Peyer's patch (tissue), 4 donors: ENCODE results near the gene TCF3. TPM values are rescaled to one million over a fixed set of nuclear protein-coding genes. Genes with fewer than 3 reads are reported as not detected.

Experiments
- DNase-seq, 3 donors: peaks; one replicate each; pipeline ENCODE4 v3.0.0-alpha.2; 2017 to 2019
- H3K27ac ChIP-seq, 4 donors: fragments of 200-600 bp; sonication (generic); one replicate each; pipeline ENCODE4 v1.5.1; 2016 to 2019
- H3K27me3 ChIP-seq, 2 donors: fragments of 200-600 bp; sonication (generic); one replicate each; pipeline ENCODE4 v1.5.1; 2019
- H3K36me3 ChIP-seq, 3 donors: fragments of 200-600 bp; sonication (generic); one replicate each; pipeline ENCODE4 v1.5.1; 2016 to 2019
- H3K4me1 ChIP-seq, 4 donors: fragments of 200-600 bp; sonication (generic); one replicate each; pipeline ENCODE4 v1.5.1; 2016 to 2019
- H3K4me3 ChIP-seq, 4 donors: fragments of 200-600 bp; sonication (generic); 1 replicate in 3 of 4; 2 replicates in 1 of 4; pipeline ENCODE4 v1.5.1; 2016 to 2019; ENCODE audit warnings: mild to moderate bottlenecking in 1 of 4
- H3K9me3 ChIP-seq, 4 donors: fragments of 200-600 bp; sonication (generic); one replicate each; pipeline ENCODE4 v1.5.1; 2016 to 2019; ENCODE audit warnings: mild to moderate bottlenecking in 1 of 4
- CTCF ChIP-seq, 6 experiments: fragments of 450-650 bp in 4 of 6; fragments of 200-600 bp in 2 of 6; sonication (generic) in 1 of 6; IDR thresholded peaks; one replicate each; pipeline ENCODE4 v1.5.1; 2017 to 2019; ENCODE audit warnings: antibody characterized with exemption in 6 of 6, mild to moderate bottlenecking in 3 of 6, moderate library complexity in 1 of 6
- POLR2A ChIP-seq, 2 donors: fragments of 450-650 bp; IDR thresholded peaks; one replicate each; pipeline ENCODE4 v1.5.1; 2017; ENCODE audit warnings: antibody characterized with exemption in 2 of 2, mild to moderate bottlenecking in 2 of 2, moderate library complexity in 2 of 2
- total RNA-seq, 4 donors: library from RNA; depleted of rRNA; stranded (reverse); fragments of >200 nt; gene quantifications; one replicate each; pipeline ENCODE4 v1.1.0, GENCODE V29; 2016

Gene TCF3
- total RNA-seq, 4 donors from 2014 or later, result 49.2 to 112 (median 80.3) TPM

DNA sequence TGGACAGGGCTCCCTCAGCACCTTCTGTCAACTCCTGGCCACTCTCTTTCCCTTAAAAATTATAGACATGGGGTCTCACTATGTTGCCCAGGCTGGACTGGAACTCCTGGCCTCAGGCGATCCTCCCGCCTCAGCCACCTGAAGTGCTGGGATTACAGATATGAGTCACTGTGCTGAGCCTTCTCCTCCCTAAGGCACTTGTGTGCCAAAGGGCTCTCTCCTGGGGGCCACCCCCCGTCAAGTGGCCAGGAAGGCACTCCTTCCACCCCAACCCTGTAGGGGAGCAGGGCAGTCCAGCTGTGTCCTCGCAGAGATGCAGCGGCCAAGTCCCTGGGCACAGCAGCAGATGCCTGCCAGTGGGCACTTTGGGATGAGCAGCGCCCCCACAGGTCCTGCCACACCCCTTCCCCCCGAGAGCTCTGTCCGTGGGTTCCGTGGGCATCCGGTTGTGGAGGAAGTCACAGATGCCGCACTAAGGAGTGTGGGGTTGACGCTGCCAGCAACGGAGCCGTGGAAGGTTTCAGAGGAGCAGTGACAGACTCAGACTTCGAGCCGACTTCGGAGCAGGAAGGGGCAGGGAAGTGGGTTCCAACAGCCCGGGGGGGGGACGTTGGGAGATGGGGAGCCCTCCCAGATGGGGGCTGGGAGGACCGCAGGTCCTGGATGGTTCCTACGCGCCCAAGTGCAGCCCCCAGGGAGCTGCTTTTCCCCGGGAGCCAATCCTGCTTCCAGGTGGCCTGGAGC, 43.9 kb downstream of the TCF3 start:
- peaks cover 0 to 41% (median 0%) of the 10 kb centered on the region in 3 donors for H3K36me3 ChIP-seq
- H3K27ac ChIP-seq, result peak overlapping the region in 2 of 4 donors; percentile 55 to 64
- no peaks in the 10 kb centered on the region for H3K9me3 ChIP-seq
- peak overlapping the region in 3 of 4 donors; percentile 9 to 27 (median 20) for H3K4me3 ChIP-seq
- DNase-seq, result peak in 2 of 3 donors; percentile 44 to 59
- no peak for TF ChIP-seq POLR2A (IDR thresholded peaks at IDR 0.05)
- TF ChIP-seq CTCF (IDR thresholded peaks at IDR 0.05), result no peak
- H3K27me3 ChIP-seq, result no peaks in the 10 kb centered on the region
- peaks cover 0 to 24% (median 21%) of the 10 kb centered on the region in 4 donors for H3K4me1 ChIP-seq

DNA sequence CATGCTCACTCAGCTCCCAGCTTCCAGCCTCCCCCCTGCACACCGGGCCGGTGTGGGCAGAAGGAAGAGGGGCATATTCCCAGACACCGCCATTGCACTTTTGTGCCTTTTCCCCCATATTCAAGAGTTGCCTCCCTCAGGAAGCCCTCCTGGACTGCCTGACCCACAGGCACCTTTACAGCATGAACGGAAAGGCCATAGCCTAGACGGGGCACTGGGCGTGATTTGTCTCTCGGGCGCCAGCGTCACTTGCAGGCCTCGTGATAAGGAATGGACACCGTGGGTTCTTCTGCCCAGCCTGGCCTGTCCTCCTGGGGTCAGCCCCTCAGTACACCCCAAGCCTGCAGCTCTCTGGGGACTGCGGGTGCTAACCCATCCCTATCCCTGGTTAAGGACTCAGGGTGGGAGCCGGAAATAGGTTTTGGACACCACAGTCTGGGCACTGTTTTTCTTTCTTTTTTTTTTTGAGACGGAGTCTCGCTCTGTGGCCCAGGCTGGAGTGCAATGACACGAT, 46.2 kb downstream of the TCF3 start:
- peak overlapping the region; percentile 80 to 95 (median 94) for H3K27ac ChIP-seq
- H3K4me3 ChIP-seq, result peak overlapping the region; percentile 69 to 100 (median 91)
- no peaks in the 10 kb centered on the region for H3K9me3 ChIP-seq
- no peaks in the 10 kb centered on the region for H3K27me3 ChIP-seq
- DNase-seq, result no peak
- no peak for TF ChIP-seq CTCF (IDR thresholded peaks at IDR 0.05)
- TF ChIP-seq POLR2A (IDR thresholded peaks at IDR 0.05), result no peak
- H3K36me3 ChIP-seq, result peaks cover 0 to 23% (median 0%) of the 10 kb centered on the region in 3 donors
- peaks cover 0 to 30% (median 22%) of the 10 kb centered on the region in 4 donors for H3K4me1 ChIP-seq

- peak within 1 kb of the TSS; percentile 69 to 100 (median 91) for H3K4me3 ChIP-seq
- peaks cover 0 to 30% (median 22%) of the 10 kb centered on the region in 4 donors for H3K4me1 ChIP-seq
- no peaks in the 10 kb centered on the region for H3K27me3 ChIP-seq
- TF ChIP-seq CTCF (IDR thresholded peaks at IDR 0.05), result peak in 5 of 6 experiments; percentile 33 to 79 (median 78)
- TF ChIP-seq POLR2A (IDR thresholded peaks at IDR 0.05), result peak; percentile 43 to 49
- peaks cover 0 to 16% (median 0%) of the 10 kb centered on the region in 3 donors for H3K36me3 ChIP-seq
- no peaks in the 10 kb centered on the region for H3K9me3 ChIP-seq
- DNase-seq, result peak; percentile 94 to 98 (median 97)
- H3K27ac ChIP-seq, result peak within 1 kb of the TSS; percentile 80 to 95 (median 94)
Observed at GRCh38 chr19:1605236-1606137, 46.9 kb downstream of the TCF3 start, which contains the start of gene UQCR11. TSS of gene UQCR11 (minus strand) at chr19:1605462. CDS start at chr19:1605409, 53 bp downstream.

- Histone ChIP-seq H3K9me3 (no peaks in the 10 kb centered on the region), H3K4me3 (no peak overlapping the region), H3K36me3 (peaks cover 0 to 32% (median 0%) of the 10 kb centered on the region in 3 donors), H3K27ac (no peak overlapping the region), H3K27me3 (no peaks in the 10 kb centered on the region), H3K4me1 (peaks cover 0 to 30% (median 16%) of the 10 kb centered on the region in 4 donors)
- DNase-seq, result no peak
- TF ChIP-seq POLR2A (IDR thresholded peaks at IDR 0.05) (no peak), CTCF (IDR thresholded peaks at IDR 0.05) (no peak)
Observed at GRCh38 chr19:1602091-1602707, 50.2 kb downstream of the TCF3 start.

GRCh38 chr19:1601613-1602064, 50.8 kb downstream of the TCF3 start:
- H3K4me1 ChIP-seq, result peaks cover 0 to 27% (median 16%) of the 10 kb centered on the region in 4 donors
- H3K27me3 ChIP-seq, result no peaks in the 10 kb centered on the region
- no peak overlapping the region for H3K27ac ChIP-seq
- TF ChIP-seq CTCF (IDR thresholded peaks at IDR 0.05) (peak in 2 of 6 experiments; percentile 3 to 15), POLR2A (IDR thresholded peaks at IDR 0.05) (no peak)
- no peak for DNase-seq
- H3K4me3 ChIP-seq, result no peak overlapping the region
- H3K9me3 ChIP-seq, result no peaks in the 10 kb centered on the region
- H3K36me3 ChIP-seq, result peaks cover 0 to 38% (median 0%) of the 10 kb centered on the region in 3 donors
